Iris pigment epithelial cell (primary cell): ENCODE measurements around the gene PRKAA1.

Experiments
- DNase-seq: peaks from one replicate; pipeline ENCODE4 v3.0.0-alpha.2; 2011; ENCODE audit warnings: low read depth

Gene PRKAA1

DNA sequence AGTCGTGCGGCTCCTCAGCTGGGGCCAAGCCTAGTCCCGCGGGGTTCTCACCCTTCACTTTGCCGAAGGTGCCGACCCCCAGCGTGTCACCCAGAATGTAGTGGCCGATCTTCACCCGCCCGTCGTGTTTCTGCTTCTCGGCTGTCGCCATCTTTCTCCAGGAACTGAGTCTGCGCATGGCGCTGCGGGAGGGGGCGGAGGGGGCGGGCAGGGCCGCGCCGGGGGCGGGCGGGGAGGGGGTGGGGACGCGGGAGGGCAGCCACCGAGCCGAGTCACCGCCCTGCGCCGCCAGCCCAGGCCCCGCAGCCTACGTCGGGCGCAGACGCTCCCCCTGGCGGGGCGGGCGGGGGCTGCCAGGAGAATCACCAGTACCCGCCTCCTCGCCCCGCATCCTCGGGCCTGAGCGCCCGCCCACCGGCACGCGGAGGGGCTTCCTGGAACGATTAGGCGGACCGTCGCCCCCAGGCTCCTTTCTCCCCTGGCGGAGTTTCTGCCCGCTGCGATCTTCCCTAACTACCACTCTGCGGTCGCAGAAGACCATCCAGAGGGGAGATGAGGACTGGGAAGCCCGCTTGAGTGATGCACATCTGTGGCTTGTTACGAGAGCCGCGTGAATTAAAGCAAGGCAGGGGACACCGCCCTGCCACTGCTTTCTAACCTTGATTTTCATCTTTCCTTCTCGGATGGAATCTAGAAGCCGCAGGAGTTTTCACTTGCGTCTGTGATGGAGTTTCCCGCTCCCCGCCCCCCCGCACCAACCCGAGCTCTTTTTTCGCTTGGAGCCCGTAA is at the start of gene PRKAA1:
PRKAA1 (minus strand) TSS at position 363 of the 789 bp plus-strand sequence; CDS start at position 178, 185 bp downstream.
- peak; percentile 85 for DNase-seq

DNA sequence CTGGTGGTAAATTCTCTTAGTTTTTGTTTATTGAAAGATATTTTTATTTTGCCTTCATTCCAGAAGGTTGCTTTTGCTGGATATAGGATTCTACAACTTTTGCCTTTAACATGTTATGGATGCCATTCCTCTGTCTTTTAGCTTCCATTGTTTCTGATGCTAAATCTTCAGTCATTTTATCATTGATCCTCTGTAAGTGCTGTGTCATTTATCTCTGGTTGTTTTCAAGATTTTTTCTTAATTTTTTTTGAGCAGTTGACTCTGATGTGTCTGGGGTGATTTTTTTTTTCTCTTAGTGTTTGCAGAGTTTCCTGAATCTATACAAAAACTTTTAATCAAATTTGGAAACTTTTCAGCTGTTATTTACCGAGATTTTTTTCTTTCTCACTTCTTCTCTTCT is 49.4 kb upstream of the PRKAA1 start:
- no peak for DNase-seq

DNA sequence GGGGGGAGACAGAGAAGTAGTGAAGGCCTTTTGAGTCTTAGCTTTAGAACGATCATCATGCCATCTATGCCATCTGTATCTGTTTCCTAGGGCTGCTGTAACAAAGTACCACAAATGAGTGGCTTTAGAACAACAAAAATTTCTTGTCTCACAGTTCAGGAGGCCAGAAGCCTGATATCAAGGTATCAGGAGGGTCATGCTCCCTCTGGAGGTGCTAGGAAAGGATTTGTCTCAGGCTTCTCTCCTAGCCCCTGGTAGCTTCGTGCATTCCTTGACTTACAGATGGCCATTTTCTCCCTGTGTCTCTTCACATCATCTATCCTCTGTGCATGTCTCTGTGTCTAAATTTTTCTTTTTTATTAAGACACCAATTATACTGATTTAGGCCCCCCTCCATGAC is 48.2 kb upstream of the PRKAA1 start:
- no peak for DNase-seq

DNA sequence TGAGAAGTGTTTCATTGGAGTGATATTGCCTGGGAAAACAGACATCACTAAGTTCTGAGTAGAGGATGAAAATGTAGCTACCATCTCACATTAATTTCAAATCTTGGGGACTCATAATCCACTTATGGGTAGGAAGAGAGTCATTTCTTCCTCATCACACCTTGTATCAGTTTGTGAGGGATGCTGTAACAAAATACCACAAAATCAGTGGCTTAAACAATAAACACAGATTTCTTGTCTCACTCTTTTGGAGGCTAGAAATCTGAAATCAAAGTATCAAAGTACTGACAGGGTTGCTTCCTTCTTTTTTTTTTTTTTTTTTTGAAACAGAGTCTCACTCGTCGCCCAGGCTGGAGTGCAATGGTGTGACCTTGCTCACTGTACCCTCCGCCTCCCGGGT is 46.4 kb upstream of the PRKAA1 start:
- no peak for DNase-seq

DNA sequence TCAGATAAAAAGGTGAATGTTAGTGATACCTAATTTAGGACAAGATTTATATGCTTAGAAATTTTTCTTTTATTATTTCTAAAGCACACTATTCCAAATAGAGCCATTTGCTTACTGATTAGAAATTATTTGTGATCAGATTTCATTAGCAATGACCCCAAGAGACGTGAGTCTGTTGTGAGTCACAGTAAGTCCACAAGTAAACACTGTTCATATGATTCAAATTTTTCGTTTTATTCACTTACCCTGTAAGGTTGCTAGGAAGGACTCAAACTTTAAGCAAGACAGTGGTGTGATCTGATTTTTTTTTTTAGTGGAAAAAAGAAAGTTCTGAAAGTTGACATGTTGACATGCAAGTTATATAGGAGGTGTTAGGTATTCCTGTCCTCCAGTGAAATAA is 44.2 kb upstream of the PRKAA1 start:
- peak; percentile 74 for DNase-seq

DNA sequence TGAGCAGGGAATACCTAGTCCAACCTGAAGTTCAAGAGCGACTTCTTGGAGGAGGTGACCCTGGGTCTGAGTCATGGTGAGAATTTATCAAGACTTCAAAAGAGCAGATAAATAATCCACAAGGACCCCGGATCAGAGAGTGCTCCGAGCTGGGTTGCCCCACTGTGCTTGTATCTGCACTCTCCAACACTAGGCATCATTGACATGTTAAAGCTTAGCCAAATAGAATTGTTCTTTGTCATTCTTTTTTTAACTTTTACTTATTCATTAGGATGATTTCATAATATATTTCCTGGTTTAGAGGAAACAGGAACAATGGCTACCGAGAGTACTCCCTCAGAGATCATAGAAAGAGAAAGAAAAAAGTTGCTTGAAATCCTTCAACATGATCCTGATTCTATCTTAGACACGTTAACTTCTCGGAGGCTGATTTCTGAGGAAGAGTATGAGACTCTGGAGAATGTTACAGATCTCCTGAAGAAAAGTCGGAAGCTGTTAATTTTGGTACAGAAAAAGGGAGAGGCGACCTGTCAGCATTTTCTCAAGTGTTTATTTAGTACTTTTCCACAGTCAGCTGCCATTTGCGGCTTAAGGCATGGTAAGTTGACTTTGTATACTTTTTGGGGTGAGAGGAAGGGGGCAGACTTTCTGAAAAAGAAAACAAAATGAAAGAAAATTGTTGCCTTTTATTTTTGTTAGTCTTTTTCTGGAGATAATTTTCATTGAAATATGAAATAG is 43.1 kb upstream of the PRKAA1 start, which contains the start of gene CARD6:
CARD6 (plus strand) TSS at position 300 of the 738 bp plus-strand sequence; CDS start at position 316, 16 bp downstream.
- peak; percentile 61 for DNase-seq

DNA sequence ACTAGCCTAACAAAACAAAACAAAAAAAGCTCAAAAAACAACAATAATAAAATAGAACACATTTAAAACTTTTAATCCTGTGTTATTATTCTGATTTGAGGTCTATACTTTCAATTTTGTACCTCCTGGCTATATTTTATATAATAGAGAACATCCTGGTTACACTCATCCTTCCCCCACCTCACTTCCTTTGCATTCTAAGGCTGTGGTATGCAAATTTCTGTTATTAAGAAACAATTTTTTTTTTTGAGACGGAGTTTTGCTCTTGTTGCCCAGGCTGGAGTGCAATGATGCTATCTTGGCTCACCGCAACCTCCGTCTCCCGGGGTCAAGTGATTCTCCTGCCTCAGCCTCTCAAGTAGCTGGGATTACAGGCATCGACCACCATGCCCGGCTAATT is 39.9 kb upstream of the PRKAA1 start:
- no peak for DNase-seq

DNA sequence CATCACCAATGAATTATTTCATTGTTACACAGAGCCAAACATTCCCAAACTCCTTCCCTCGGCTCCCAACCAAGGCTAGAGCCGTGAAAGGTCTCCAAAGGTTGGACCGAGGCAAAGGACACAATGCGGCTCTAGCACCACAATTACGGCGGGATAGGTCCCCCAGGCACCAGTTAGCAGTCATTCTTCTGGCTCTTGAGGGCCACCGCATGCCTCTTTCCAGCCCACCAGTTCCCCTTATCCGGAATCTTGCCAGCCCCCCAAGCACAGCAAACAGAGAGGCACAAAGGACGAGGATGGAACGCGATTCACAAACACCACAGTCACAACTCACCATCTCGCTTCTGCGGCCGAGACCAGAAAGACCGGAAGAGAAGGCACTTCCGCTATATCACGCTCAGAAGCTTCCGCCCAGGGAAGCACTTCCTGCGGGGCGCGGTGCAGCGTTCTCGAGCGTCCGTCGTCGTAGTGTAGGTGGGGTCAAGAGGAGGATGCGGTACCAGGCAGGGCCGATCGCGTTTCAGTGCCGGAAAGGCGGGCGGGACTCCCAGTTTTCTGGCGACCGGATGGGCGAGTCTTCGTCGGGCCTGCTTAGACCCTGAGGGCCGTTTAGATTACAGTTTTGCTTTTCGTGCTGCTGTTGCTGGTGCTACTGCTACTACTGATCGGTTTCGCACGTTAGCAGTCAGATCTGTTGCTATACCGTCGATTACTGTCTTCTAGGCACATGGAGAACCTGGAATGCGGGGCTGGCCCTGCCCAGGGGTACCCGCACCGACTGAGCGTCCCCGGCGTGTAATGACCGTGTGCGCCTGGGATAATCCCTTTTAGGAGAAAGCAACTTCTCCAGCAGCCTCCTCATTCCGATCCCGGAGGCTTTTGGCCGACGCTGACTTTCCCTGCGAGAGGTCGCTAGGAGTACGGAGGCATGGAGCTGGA is 36.9 kb upstream of the PRKAA1 start, which contains the start of gene RPL37:
RPL37 (minus strand) TSS at position 374 of the 939 bp plus-strand sequence; CDS start at position 337, 37 bp downstream.
- peak; percentile 99 for DNase-seq

DNA sequence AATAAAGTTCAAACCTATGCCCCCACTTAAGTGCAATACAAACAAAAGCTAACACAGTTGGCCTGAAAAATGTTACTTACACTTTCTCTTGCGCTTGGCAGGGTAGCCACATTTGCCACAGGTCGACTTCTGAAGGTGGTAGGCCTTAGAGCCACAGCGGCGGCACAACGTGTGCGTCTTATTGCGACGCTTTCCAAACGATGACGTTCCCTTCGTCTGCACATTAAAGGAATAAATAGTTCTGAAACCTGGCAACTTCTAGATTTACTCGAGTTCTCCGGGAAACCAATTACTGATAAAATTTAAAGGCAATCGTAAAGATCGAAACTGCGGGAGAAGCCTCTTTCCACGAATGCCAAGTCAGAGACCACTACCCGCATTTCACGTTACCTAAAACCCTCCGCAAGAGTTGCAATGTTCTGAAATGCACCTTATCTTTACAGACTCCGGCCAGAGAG is 36.2 kb upstream of the PRKAA1 start:
- peak; percentile 44 for DNase-seq

DNA sequence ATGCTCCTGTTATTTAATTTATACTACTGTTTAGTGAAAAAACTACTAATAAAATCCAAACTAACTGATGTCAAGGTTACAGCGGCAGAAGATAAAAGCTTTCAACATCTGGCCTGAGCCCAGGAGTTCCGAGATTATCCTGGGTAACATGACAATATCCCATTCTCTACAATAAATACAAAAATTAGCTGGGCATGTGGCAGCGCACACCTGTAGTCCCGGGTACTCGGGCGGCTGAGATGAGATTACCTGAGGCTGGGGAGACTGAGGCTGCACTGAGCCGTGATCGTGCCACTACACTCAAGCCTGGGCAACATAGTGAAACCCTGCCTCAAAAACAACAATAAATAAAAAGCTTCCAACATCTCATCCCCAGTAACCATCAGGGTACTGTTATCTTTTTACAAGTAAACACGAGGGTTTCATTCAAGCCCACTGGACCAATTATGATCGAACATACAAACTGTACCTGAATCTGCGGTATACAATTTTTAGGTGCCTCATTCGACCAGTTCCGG is 35.6 kb upstream of the PRKAA1 start:
- DNase-seq = no peak

DNA sequence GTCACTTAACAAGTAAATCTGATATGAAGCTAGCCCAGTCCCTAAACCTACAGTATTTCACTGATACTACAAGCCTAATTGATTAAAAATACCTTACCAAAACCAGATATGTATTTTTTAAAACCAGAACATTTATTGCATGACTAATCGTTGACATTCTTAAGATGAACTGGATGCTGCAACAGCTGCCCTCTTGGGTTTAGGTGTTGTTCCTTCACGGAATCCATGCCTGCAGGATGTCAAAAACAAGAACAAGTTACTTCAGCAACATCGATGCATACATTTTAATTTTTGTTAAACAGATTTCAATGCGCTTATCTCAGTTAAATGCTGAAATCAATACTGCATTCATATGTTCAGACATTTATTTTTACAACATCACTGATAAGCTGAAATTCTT is 34.2 kb upstream of the PRKAA1 start:
- peak; percentile 57 for DNase-seq

DNA sequence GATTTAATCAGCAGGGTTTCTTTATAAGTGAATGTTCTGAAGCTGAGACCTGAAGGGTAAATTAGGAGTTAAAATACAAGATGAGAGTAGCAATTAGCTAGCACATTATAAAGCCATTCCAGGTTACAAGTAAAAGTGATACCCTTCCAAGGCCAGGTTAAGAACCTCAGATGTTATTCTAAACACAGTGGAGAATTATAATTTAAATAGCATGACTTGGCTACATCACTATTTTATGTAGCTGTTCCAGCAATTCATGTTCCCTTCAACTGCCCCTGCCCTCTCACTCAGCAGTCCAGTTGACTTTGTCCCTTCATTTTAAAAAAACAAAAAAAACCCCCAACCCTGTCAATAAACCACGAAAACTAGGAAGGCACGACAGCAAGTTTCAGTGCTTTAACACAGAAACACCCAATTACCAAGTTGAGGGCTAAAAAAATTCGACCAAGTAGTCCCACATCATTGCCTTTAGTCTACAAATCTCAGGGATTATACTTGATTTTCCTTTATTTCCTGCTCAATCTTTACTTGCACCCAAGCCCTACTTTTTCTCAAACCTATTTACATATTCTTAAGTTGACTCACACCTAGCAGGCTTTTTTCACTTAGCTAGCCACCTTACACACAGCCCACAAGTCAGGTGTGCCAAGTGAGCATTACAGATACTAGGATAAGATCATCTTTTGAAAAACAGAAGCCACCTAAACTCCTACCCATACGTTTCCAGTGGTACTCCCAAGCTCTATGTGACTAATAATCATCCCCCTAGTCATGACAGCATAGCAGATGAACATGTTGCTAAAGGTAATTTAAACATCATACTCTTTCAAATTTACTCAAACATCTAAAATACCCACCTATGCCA is 33.4 kb upstream of the PRKAA1 start:
- DNase-seq = no peak

DNA sequence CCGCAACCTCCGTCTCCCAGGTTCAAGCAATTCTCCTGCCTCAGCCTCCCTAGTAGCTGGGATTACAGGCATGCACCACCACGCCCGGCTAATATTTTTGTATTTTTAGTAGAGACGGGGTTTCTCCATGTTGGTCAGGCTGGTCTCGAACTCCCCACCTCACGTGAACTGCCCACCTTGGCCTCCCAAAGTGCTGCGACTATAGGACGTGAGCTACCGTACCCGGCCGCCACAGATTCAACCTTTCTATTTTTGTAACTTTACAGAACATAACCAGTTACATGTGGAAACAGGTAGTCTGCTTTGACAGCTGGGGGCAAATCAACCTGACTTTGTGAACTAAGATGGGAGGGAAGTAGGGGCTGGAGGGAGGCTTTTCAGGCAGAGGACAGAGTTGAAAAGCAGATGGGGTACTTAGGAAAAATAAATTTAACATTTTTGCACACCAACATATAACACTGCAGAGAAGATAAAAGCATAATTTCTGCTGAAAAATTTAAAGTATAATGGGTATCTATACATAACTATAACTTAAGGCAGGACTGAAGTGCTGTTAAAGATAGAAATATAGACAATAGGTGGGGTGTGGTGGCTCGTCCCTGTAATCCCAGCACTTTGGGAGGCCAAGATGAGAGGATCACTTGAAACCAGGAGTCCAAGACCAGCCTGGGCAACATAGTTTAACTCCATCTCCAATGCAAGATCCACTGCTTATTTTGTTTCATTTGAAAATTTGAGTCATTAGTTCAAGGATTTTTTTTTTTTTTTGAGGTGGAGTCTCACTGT is 31.8 kb upstream of the PRKAA1 start:
- no peak for DNase-seq

DNA sequence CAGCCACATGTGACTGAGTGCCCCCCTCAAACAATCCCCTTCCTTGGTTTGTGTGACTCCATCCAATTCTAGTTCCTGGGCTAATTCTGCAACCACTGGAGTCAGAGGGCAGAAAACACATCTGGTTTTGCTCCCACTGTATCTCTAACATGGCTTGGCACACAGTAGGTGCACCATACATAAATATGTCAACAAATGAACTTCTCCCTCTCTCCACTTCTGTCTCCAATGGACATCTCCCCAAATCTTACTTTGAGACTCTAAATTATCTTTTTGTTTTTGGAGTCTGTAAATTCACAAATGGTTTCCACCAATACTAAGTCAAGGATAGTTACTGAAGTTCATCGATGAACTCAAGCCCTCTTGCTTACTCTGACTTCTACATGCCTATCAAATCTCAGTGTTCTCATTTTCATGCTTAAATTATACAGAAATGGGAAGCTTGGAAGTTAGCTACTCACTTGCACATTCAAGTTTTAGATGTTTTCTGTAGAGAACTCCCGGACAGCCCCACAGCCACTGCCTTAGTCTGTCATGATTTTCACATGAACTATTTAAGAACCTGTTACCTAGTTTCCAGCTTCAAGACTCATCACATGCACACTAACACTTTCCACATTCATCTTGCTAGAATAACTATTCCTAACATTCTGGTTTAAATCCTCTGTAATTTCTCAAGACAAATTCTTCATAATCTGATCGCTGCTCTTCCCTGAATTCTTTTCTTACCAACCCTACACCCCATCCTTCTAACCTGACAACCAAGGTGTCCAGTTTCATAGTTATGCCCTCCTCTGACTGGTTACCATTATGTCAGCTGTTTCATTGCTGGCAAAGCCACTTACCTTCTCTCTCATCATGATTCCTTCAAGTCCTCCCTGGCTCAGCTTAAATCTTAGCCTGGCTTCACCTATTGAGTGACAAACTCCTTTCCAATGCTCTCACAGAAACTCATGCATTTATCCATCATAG is 30.8 kb upstream of the PRKAA1 start:
- DNase-seq = no peak

DNA sequence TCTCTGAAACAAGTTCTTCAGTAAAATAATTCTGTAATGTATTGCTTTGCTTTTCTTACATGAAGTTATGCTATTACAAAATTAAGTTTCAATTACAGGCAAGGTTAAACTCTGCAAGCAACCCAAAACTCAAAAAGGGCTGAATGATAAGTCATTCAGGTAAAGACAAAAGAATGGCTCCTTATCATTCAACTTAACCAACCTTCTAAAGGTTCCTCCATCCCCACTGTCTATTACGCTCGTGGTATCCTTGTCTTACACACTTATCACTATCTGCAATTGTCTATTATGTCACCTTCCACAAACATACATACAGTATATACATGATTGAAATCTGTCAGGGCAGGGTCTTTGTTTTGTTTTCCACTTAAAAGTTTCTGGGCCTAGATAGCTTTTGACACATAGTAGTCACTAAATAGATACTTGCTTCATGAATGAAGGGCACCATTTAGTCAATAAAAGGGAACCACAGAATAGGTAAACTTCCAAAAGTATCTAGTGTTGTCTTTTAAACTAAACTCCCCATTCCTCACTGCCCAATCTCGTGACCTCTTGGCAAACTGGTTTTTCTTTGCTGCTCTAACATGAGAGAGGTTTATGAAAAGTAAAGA is 30.0 kb upstream of the PRKAA1 start:
- DNase-seq = no peak

DNA sequence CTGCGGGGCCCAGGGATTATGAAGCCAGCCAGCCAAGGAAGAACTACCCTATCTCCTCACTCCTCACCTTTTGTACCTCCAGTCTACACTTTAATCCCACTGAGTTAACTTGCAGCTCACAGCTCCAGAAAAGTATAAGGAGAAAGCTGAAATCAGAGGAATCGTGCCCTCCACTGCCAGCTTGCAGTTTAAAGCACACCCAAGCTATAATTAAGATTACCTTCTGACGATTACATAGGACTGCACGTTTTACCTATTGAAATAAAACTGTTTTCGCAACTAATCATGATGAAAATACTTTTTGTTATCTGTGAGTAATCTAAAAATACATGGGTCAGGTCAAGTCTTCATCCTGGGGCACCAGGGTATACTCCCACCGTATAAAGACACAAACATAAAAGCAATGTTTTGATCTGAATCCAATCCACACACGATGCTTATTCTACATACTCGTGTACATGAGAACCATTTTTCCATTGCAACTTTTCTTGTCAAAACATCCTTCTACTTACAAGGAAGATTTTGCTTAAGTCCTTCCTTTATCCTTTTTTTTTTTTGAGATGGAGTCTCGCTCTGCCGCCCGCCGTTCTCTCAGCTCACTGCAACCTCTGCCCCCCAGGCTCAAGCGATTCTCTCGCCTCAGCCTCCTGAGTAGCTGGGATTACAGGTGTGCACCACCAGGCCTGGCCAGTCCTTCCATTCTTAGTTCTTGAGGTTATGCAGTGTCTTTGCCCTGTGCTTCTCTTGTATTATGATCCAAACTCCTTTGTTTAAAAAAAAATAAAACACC is 29.2 kb upstream of the PRKAA1 start:
- DNase-seq = no peak

DNA sequence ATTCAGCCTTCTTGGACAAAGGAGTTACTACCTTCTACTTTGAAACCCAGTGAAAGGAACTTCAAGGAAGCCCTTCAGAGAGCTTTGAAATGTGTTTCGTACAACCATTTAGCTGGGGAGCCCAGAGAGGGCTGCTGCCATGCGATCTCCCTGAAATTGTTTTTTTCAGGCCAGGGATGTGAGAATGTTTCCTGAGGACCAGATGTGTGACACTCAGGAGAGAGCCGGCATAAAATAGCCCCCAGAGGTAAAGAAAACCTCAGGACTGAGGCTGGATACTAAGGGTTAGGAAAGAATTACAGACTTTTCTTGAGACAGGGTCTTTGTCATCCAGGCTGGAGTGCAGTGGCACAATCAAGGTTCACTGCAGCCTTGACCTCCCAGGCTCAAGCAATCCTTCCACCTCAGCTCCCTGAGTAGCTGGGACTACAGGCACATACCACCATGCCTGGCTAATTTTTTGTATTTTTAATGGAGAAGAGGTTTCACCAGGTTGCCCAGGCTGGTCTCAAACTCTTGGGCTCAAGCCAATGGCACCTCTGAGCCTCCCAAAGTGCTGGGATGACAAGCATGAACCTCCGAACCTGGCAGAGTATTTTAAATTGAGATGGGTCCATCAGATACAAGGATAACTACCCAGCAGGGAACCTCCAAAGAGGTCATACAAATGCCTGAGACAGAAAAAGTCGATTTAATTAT is 28.5 kb upstream of the PRKAA1 start:
- no peak for DNase-seq
